Measurements from ENCODE around the gene C3orf20.
"Not testable (repeated sequence)": the region's sequence is repeated elsewhere in the genome, so short reads cannot be mapped to it uniquely, and the experiment has no call there.

Gene C3orf20

GRCh38 chr3:14726441-14726780 is 51.5 kb downstream of the C3orf20 start:
- TF ChIP-seq GATA1 (IDR thresholded peaks at IDR 0.05; ENCODE audit: low read depth, low read length) (no peak), POLR2A (IDR thresholded peaks at IDR 0.05; ENCODE audit: low read length) (no peak)

GRCh38 chr3:14728113-14728512 is 53.2 kb downstream of the C3orf20 start:
- TF ChIP-seq GATA1 (IDR thresholded peaks at IDR 0.05; ENCODE audit: low read depth, low read length) = no peak
- no peak for TF ChIP-seq POLR2A (IDR thresholded peaks at IDR 0.05; ENCODE audit: low read length)
- no peak for DNase-seq

More at GRCh38 chr3:14726441-14726780, 51.5 kb downstream of the C3orf20 start:
- no peak for DNase-seq

GRCh38 chr3:14730703-14731382 is 55.9 kb downstream of the C3orf20 start:
- TF ChIP-seq GATA1 (IDR thresholded peaks at IDR 0.05; ENCODE audit: low read depth, low read length) (no peak), POLR2A (IDR thresholded peaks at IDR 0.05; ENCODE audit: low read length) (no peak)
- no peak for DNase-seq

GRCh38 chr3:14740983-14741382 is 66.0 kb downstream of the C3orf20 start:
- DNase-seq = no peak
- TF ChIP-seq POLR2A (IDR thresholded peaks at IDR 0.05; ENCODE audit: low read length) = no peak
- no peak for TF ChIP-seq GATA1 (IDR thresholded peaks at IDR 0.05; ENCODE audit: low read depth, low read length)

- no peak for DNase-seq
- TF ChIP-seq GATA1 (IDR thresholded peaks at IDR 0.05; ENCODE audit: low read depth, low read length) (no peak), POLR2A (IDR thresholded peaks at IDR 0.05; ENCODE audit: low read length) (no peak)
These were observed 66.6 kb downstream of the C3orf20 start for GRCh38 chr3:14741510-14741909.

- TF ChIP-seq GATA1 (IDR thresholded peaks at IDR 0.05; ENCODE audit: low read depth, low read length) (no peak), POLR2A (IDR thresholded peaks at IDR 0.05; ENCODE audit: low read length) (no peak)
- DNase-seq = no peak
These were observed 69.6 kb downstream of the C3orf20 start for GRCh38 chr3:14744556-14744955.

GRCh38 chr3:14750650-14751049 is 75.7 kb downstream of the C3orf20 start:
- TF ChIP-seq GATA1 (IDR thresholded peaks at IDR 0.05; ENCODE audit: low read depth, low read length) = no peak
- TF ChIP-seq POLR2A (IDR thresholded peaks at IDR 0.05; ENCODE audit: low read length) = no peak
- no peak for DNase-seq

- not testable (repeated sequence) for DNase-seq
These were observed 78.0 kb downstream of the C3orf20 start for GRCh38 chr3:14752979-14753378.

GRCh38 chr3:14757153-14757700 is 82.3 kb downstream of the C3orf20 start:
- TF ChIP-seq GATA1 (IDR thresholded peaks at IDR 0.05; ENCODE audit: low read depth, low read length) (no peak), POLR2A (IDR thresholded peaks at IDR 0.05; ENCODE audit: low read length) (no peak)
- no peak for DNase-seq

- DNase-seq = no peak
- no peak for TF ChIP-seq POLR2A (IDR thresholded peaks at IDR 0.05; ENCODE audit: low read length)
- TF ChIP-seq GATA1 (IDR thresholded peaks at IDR 0.05; ENCODE audit: low read depth, low read length) = no peak
These were observed 83.4 kb downstream of the C3orf20 start for GRCh38 chr3:14758297-14758696.

GRCh38 chr3:14758959-14759358 is 84.0 kb downstream of the C3orf20 start:
- DNase-seq = no peak
- no peak for TF ChIP-seq POLR2A (IDR thresholded peaks at IDR 0.05; ENCODE audit: low read length)
- TF ChIP-seq GATA1 (IDR thresholded peaks at IDR 0.05; ENCODE audit: low read depth, low read length) = no peak

GRCh38 chr3:14760185-14760584 is 85.2 kb downstream of the C3orf20 start:
- DNase-seq = no peak
- TF ChIP-seq GATA1 (IDR thresholded peaks at IDR 0.05; ENCODE audit: low read depth, low read length) (no peak), POLR2A (IDR thresholded peaks at IDR 0.05; ENCODE audit: low read length) (no peak)

GRCh38 chr3:14761121-14761672 is 86.3 kb downstream of the C3orf20 start:
- DNase-seq = no peak
- TF ChIP-seq POLR2A (IDR thresholded peaks at IDR 0.05; ENCODE audit: low read length) (no peak), GATA1 (IDR thresholded peaks at IDR 0.05; ENCODE audit: low read depth, low read length) (no peak)

- DNase-seq = no peak
- TF ChIP-seq POLR2A (IDR thresholded peaks at IDR 0.05; ENCODE audit: low read length) (no peak), GATA1 (IDR thresholded peaks at IDR 0.05; ENCODE audit: low read depth, low read length) (no peak)
These were observed 86.9 kb downstream of the C3orf20 start for GRCh38 chr3:14761866-14762265.

- DNase-seq = no peak
- no peak for TF ChIP-seq GATA1 (IDR thresholded peaks at IDR 0.05; ENCODE audit: low read depth, low read length)
- no peak for TF ChIP-seq POLR2A (IDR thresholded peaks at IDR 0.05; ENCODE audit: low read length)
These were observed 87.8 kb downstream of the C3orf20 start for GRCh38 chr3:14762701-14763100.

Data from erythroblast (primary cell).